ENCODE measurements around the gene ZNF674.
"Not testable (repeated sequence)": the region's sequence is repeated elsewhere in the genome, so short reads cannot be mapped to it uniquely, and the experiment has no call there.

ZNF674 gene

DNA sequence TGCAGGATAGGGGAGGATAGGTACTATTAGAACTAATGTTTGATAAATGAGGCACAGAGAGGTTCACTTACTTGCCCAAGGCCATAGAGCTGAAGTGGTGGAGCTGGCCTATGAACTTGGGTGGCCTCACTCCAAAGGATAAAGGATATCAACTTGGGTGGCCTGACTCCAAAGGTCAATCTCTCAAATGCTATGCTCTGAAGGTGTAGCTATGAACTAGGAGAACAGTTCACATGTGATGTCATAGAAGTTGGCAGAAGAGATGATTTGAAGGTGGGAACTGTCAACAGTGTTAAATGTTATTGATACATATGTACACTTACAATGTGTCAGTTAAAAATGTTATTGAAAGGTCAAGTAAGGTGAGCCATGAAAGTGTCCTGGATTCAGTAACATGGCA is 22.2 kb upstream of the ZNF674 start:
- DNase-seq: no peak

DNA sequence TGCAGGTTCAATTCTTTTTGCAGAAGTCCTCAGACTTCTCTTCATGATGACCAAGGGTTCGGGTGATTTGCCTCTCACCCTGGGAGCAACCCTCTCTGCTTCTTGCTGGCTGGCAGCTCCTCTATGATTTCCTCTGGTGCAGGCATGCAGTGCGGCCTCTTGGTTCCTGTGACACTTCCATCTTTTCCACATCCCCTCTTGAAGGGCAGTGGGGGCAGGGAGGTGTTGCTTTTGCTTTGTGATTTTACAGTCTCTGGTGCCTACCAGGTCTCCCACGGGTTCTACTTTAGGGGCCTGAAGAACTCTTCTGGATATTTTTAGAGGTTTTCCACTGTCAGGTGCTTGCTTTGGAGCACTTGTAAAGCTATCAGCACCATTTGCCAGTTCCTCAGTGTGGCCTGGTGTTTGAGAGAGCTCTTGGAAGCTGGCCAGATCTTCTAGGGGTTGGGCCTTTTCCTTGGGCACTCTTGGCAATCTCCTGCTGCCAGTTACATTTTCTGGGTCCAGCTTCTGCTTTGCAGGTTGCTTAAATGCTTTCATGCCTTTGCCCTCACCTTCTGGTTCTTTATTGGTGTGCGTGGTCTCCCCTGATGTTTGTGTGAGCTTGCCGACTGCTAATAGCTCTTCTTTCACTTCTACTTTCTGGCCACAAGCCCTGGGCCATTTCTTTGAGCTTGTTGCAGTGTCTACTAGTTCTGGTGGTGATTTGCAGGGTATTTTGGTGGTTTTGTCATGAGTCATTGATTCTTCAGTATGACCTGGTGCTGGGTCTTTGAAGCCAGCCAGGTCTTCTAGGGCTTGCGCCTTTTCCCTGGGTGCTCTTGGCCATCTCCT is 16.8 kb upstream of the ZNF674 start:
- DNase-seq: no peak

DNA sequence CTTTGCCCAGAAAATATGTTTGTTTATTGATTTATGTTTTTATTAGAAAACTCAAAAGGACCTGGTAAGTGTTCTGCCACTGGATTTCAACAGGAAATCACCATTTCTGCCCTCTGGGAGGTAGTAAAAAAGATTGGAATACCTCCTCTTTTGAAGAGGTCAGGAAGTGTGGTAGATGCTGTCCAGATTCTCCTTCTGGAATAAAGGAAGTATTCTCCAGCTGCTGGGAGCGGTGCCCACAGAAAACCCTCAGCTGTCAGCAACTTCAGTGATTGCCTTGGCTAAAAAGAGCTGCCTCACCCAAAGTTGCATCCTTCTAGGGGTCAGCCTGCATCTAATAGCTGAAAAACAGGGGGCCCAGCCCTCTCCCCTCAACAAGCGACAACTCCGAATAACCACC is 13.8 kb upstream of the ZNF674 start:
- DNase-seq: no peak

DNA sequence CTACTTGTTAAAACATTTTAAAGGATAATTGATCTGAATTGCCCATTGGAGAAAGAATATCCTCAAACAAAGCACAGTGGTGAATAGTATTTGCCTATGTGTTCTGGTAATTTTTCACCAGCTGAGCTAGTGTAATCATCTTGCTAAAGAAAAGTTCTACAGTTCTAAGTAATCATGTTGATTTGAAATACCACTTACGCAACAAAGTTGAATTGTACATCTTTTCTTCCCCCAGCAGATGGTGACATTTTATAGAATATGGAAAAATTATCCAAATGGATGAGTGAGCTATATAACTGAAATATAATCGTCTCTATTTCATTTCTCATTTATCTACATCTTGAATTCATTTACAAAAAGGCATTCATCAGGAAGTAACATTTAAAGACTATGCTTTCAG is 9.7 kb upstream of the ZNF674 start:
- DNase-seq: no peak

DNA sequence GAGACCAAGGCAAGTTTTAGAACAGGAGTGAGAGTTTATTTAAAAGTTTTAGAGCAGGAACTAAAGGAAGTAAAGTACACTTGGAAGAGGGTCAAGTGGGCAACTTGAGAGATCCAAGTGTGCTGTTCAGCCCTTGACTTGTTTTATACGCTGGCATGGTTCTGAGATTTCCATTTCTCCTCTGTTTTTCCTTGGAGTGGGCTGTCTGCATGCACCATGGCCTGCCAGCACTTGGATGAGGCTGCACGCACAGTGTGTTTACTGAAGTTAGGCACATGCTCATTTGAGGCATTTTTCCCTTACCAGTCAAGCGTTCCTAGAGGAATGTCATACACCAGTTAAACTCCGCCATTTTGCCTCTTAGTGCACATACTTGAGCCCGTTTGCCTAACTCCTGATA is 8.7 kb upstream of the ZNF674 start:
- no peak for DNase-seq

DNA sequence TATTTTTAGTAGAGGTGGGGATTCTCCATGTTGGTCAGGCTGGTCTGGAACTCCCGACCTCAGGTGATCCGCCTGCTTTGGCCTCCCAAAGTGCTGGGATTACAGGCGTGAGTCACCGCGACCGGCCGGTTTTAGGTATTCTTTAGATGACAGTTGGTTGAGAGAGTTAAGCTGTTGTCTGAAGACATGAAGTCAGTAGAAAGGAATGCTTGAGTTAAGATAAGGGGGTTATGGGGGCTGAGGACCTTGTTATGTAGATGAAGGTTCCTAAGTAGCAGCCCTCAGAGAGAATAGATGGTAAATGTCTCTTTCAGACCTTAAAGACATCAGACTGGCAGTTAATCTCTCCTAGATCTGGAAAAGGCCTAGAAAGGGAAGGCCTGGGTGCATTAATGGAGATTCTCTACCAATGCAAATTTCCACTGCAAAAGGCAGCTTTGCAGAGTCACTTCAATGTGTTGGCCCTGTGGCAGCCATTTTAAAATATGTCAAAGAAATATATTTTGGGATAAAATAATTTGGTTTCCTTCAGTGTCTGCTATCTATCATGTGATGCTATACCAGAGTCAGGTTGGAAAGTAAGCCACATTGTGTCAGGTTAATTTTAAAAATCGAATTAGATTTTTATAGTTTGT is 6.4 kb upstream of the ZNF674 start:
- no peak for DNase-seq

DNA sequence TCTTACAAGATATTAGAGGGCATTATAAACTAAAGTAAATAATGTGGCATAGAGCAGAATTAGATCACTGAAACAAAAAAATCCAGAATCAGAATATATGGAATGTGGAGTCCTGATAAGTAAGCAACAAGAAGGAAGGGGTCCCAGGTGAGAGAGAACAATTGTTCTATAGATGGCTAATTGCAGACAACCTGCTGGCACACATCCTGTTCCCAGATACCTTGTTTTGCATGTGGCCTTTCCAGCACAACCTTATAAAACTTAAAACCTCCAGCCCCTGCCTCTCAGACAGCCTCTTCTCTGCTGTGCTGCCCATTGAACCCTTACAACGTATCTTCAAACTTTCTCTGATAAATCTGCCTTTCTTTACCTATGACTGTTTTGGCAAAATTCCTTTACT is 4.7 kb upstream of the ZNF674 start:
- no peak for DNase-seq

DNA sequence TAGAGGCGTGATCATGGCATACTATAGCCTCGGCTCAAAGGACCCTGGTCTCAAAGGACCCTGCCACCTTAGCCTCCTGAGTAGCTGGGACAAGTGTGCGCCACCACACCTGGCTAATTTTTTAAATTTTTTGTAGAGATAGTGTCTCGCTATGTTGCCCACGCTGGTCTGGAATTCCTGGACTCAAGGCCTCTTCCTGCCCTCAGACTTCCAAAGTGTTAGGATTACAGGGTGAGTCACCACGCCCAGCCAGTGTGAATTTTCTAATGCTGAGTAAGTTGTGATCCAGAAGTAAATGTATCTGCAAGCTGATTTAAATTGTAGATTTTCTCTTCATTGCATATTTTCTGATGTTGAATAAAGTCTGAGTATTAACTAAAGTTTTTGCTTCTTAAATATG is 2.6 kb upstream of the ZNF674 start:
- no peak for DNase-seq

DNA sequence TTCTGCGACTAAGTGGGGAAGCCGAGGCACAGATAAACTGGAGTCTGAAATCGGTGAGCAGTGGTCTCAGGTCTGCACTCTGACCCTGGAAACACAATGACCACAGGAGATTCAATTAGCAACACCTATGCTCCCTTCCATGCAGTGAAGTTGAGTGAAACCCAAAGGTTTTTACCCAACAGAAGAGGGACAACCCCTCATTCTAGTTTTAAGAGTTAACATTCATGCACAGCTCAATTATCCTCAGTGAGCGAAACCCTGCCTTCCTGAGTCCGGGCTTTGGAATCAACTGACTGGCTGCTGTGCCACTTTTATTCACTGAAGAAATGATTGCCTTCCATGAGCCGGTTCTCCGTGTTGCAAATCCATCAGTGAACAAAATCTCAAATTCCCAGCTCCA is 694 bp downstream of the ZNF674 start:
- not testable (repeated sequence) for DNase-seq

DNA sequence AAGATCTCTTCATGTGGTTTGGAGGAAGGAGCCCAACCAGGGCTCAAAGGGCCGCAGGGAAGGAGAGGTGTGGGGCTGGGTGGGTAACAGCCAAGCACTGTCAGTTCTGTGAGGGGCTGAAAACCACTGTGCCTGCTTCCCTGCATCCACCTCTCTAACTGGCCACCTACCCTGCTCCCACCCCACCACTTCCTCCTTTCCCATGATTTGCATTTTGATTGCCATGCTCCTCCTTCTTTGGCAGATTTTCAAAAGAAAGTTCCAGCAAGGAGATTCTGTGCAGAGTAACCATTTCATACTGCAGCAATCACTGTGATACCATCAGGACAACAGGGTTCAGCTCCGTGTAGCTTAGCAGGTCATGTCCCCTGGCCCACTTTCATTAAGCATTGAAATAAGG is 1.8 kb downstream of the ZNF674 start:
- DNase-seq: no peak

DNA sequence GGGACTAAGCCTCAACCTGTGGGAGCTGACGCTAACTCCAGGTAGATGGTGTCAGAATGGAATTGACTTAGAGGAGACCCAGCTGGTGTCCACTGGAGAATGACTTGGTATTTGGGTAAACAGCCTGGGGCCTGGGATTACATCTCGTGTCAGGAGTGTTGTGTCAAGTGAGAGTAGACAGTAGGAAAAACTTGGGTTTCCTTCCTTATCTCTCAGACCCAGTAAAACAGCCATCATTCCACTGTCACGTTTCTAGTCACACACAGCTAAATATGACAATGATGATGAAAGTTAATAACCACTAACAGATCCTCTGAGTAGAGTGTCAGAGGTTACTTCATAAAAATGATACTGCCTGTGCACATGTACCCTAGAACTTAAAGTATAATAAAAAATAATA is 13.8 kb downstream of the ZNF674 start:
- no peak for DNase-seq

DNA sequence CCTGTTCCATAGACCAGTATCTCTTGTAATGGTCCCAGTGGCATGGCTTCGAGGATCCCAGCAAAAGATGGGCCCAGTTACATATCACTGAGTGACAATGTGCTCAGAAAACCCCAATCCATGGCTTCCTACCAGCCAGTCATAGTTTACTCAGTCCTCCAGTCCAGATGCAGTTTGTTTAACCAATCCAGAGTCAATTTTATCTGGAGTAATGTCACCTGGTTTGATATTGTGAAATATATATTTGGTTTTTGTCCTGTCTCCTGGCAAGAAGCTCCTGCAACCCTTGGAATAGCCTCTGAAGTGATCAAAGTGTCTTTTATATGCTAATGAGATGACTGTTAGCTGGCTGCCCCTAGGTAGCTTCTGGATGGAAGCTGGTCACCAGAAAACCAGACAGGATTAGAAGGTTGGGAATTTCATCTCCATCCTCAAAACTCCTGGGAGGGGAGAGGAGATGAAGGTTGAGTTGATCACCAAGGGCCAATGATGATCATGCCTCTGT is 14.8 kb downstream of the ZNF674 start:
- DNase-seq: not testable (repeated sequence)

DNA sequence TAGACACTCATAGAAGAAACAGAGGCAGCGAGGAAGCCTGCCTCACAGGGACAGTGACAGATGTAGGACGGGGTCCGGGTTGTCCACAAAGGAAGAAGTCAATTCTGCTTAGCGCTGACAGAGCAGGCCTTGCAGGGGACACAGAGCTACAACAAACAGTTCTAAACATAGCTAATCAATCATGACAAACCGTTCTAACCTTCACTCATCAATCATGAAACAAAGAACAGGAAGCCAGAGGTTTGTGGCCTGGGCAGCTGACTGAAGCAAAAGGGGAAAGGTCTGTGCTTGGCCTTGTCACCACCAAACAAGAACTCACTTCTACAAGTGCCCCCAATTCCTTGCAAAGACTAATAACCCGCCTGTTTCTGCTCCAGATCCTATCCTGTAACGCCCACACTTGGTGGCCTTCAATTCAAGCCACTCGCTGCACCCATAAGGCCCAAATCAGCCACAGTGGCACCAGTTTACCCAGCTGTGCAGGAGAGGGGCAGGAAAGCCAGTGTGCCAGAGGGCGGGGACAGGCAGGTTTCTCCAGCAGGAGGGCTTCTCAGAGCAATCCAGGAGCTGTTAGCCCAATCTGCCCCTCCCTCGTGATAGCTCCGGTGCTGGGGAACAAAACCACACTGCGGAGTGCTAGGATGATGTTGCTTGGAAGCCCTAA is 15.3 kb downstream of the ZNF674 start:
- DNase-seq: not testable (repeated sequence)

DNA sequence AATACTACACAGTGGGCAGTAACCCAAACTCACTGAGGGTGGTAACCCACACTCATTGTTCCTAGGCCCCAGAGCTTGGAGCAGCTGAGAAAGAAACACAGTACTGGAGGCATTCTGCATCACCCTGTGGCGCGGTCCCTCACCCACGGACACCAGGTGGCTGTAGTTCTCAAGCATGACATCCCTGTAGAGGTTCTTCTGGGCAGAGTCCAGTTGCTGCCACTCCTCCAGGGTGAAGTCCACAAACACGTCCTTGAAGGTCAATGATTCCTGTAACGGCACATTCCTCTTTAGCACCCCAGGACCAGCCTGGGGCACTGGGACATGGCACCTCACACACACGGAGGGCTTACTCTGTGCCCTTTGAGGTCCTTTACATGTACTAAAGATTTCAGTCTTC is 16.6 kb downstream of the ZNF674 start:
- not testable (repeated sequence) for DNase-seq

DNA sequence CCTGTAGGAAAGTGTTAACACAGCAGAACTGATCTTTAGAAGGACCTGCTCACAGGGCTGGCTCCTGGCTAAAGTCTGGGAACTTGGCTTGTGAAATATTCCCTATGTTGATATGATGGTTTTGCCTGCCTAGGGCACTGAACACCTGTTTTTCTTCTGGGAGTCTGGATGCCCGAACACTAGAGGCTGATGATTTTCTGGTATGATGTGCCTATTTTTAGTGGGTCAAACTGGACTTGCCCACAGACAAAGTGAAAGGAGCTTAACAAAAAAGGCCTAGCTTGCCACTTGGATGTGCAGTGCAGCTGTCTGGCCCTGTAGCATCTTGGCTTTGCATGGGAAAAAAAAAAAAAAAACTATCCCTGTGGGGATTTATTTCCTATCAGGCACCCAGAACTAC is 39.1 kb downstream of the ZNF674 start:
- DNase-seq: no peak

DNA sequence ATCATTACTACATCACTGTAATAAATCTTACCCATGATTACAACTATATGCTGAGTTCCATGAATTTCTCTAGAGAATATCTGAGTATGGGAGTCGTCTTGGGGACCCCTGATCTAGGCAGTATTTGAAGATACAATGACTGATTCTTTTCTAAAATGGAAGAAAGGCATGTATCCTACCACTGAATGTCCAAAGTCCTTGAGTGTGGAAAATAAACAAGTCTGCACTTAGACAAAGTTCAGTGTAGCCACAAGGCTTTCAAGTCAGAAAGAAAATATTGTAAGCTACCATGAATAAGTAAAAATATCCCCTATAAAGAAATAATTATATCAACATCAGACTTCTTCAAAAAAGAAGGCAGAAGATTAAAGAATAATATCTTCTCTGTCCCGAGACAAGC is 42.4 kb downstream of the ZNF674 start:
- DNase-seq: no peak

DNA sequence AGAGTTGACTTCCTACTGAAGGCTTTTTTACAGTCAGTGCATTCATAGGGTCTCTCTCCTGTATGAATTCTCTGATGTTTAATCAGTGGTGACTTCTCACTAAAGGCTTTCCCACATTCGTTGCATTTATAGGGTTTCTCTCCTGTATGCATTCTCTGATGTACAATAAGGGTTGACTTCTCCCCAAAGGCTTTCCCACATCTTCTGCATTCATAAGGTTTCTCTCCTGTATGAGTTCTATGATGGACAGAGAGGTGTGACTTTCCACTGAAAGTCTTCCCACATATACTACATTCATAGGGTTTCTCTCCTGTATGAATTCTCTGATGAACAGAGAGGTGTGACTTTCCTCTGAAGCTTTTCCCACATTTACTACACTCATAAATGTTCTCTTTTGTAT is 45.2 kb downstream of the ZNF674 start:
- DNase-seq: no peak

DNA sequence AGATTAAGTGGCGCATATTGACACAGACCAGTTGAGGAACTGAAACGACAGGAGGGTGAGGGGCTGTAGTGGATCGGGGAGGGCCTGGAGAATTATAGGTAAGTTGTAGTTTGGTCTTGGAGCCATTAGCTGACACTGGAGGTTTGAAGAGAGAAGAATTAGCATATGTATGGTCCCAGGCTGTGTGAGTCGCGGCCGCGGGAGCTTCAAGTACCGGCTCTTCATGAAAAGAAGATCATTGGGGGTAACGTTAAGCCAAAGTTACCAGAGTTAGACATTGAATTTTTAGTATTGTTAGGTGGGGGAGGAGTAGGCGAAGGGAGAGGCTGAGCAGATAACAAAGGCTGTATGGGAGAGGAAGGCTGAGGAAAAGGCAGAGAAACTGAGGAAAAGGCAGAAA is 56.5 kb downstream of the ZNF674 start:
- no peak for DNase-seq

DNA sequence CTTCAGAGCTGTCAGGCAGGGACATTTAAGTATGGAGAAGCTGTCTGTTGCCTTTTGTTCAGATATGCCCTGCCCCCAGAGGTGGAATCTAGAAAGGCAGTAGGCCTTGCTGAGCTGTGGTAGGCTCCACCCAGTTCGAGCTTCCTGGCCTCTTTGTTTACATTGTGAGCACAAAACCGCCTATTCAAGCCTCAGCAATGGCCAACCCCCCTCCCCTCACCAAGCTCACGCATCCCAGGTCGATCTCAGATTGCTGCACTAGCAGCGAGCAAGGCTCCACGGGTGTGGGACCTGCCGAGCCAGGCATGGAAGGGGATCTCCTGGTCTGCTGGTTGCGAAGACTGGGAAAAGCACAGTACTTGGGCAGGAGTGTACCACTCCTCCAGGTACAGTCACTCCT is 59.3 kb downstream of the ZNF674 start:
- DNase-seq: no peak

DNA sequence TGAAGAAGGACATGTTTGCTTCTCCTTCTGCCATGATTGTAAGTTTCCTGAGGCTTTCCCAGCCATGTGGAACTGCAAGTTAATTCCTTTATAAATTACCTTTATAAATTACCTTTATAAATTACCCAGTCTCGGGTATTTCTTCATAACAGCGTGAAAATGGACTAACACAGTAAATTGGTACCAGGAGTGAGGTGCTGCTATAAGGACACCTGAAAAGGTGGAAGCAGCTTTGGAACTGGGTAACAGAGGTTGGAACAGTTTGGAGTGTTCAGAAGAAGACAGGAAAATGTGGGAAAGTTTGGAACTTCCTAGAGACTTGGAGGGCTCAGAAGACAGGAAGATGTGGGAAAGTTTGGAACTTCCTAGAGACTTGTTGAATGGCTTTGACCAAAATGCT is 66.6 kb downstream of the ZNF674 start:
- DNase-seq: not testable (repeated sequence)

DNA sequence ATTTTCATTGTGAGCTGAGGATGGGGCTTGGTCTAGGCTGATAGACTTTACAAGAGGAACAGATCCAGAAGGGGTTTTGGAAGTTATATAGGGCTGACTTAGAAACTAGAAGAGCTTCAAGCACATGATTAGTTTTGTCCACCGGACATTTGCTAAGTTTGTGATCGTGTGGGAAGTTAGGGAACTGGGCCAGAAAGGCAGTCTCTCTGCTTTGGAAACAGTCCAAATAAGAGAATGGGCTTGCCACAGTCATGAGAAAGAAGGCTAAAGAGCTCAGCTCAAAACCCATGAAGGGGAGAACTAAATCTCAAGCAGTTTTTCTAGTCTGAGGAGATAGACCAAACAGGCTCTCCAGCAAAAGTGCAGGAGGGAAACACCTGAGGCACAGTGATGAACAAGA is 67.8 kb downstream of the ZNF674 start:
- DNase-seq: no peak

DNA sequence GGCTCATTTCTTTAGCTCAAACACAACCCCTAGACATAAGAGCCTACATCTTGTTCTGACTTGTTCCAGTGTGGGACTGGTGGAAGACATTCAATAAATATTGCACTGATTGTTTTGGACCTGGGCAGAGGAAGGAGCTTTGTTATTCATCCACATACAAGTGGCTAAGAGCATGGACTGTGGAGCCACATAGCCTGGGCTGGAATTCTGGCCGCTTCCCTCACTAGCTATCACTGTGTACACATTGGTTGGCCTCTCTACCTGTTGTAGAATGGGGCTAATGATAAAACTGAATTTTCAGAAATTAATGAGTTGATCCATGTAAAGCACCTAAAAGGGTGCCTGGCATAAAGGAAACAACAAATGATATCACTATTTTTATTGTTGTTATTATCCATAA is 80.0 kb downstream of the ZNF674 start:
- no peak for DNase-seq

DNA sequence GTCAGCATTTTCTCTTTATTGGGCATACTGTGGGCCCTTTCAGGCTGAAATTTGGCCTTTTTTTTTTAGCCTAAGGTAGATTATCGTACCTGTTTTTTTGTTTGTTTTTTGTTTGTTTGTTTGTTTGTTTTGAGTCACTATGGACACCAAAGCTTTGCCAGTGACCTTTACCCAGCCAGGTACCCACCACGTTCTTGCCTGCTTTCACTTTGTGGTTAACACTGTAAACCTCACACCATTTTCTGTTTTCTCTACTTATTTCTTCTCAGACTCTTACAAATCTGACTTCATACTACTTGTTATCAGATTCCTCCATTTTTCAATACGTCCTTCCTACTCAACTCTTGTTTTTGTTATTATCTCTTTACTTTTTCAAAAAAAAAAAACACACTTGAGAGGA is 81.5 kb downstream of the ZNF674 start:
- DNase-seq: no peak

DNA sequence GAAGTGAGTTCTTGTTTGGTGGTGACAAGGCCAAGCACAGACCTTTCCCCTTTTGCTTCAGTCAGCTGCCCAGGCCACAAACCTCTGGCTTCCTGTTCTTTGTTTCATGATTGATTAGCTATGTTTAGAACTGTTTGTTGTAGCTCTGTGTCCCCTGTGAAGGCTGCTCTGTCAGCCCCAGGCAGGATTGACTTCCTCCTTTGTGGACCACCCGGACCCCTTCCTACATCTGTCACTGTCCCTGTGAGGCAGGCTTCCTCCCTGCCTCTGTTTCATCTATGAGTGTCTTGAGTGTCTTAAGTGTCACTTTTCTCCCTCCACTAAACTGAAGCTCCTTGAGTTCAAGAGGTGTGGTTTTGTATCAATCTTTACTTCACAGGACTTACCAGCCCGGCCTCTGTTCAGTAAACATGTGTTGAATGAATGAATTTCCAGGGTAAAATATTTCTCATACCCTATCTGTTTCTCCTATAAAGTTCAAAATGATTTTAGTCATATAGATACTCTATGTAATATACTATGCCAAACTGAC is 83.5 kb downstream of the ZNF674 start:
- no peak for DNase-seq

Measured in femur (tissue), 1 donor.